ENCODE measurements around the gene RSPH1. TPM values are rescaled to one million over a fixed set of nuclear protein-coding genes. Genes with fewer than 3 reads are reported as not detected.

RSPH1 gene
- polyA plus RNA-seq, 3 donors: 11.0 to 15.9 (median 13.7) TPM

DNA sequence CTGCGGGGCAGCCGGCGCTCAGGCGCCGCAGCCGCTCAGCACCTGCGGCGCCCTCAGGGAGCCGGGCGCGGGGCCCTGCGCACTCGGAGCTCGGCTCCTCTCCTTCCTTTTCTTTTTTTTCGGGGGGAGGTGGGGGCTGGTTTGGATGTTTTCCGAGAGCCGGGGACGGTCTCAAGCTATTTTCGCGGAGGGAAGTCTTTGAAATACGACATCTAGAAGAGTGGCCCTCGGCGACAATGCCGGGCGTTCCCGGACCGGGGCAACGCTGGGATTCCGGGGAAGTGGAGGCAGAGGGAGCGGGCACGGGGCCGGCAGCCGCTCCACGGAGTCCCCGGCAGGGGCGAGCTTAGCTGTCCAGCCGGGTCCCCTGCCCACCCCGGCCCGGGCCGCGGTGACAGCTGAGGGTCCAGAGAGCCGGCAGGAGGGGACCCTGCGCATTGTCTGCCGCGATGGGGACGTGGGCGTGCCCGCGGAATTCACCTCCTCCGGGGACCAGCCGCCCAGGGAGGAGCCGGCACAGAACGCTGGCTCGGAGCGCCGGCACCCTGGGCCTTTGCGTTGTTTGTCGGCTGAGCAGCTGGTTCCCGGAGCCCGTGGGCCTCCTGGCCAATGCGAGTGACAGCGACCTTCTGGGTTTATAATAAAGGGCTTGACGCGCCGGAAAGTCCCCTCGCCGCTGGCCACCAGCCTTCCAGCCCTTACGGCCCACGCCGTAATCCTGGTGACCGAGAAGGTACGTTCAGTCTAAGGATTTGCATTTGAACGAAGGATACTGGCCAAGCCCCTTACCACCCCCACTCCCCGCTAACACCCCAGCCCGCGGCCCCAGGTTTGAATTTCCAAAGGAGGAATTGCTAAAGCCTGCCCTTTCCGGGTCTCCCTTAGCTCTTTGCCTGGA lies 18.2 kb upstream of the RSPH1 start:
- no peak for DNase-seq

DNA sequence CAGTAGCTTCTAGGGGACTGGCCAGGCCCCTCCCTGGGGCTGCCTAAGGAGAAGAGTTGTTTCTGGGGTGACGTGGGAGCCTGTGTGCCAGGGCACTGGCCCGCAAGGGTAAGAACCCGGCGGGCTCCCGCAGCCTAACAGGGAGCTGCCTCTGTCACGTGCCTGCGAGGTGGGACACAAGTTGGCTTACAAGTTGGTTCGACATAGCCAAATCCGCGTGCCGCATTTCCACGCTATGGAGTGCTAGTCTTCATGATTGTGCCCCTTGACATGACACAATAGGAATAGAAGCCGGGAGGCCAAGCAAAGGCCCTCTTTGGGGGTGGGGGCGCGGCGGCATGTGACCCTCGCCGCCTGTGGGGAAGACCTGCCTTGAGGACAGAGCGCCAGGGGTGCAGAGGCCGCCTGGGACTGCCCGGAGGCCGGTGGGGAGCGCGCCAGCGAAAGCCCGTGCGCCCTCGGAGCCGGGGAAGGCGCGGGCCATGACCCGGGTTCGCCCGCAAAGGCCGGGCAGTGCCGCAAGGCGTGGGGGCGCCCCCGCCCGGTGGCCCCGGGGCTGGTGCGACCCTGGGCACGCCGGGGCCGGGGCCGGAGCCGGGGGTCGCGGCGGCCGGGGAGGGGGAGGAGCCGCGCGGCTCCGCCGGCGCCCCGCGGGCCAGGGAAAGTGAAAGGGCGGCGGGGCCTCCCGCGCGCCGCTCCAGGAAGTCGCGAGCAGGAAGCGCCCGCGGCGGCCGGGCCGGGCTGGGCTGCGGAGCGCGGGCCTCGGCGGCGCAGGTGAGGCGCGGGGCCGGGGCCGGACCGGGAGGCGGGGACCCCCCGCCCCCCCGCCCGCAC lies 17.3 kb upstream of the RSPH1 start, which contains the start of gene SLC37A1:
Gene SLC37A1 (plus strand): TSS at position 702 of the 834 bp plus-strand sequence. CDS start 4,603 bp downstream, outside the sequence.
- DNase-seq: no peak

DNA sequence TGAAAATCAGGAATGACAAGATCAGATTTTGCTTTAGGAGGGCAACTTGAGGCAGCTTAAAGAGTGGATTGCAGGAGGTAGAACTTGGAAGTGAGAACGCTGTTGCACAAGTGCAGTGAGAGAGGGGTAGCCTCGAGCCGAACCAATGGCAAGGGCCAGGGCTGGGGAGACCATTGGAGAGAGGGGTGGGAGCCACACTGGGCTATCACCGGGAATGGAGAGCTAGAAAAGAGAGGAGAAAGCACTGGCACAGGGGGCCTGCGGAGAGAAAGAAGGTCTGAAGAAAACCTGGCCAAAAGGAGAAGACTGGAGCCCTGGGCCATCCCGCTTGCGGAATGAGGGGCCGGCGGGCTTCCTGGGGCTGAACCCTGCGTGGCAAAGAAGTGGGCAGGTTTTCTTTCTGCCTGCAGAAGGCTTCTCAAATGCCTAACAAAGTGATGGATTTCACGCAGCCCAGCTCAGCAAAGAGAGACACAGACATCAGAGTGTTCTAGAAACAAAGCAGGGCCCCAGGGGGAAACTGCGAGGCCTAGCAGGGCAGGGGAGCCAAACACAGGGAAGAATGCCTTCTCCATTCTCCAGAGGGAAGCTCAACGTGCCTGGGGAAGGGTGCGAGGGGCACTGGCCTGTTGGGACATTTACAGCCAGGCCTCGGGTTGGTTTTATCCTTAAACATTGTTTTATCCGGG lies 16.5 kb upstream of the RSPH1 start:
- DNase-seq: no peak

DNA sequence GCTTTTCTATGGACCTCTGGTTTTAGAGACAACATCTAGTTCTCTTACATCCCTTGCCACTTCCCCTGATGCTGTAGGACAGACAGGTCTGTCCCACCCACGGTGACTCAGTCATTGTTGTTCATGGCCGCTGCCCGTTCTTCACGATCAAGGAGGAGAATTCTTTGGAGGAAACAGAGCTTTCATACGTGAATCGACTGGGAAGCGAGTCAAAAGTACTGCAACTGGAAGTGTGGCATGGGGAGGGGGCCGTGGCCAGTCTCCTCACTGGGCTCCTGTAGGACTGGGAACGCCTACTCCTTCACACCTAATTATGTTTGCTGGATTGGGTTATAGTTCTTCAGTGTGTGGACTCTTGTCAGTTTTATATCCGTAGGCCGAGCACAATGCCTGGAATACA lies 13.2 kb upstream of the RSPH1 start:
- no peak for DNase-seq

DNA sequence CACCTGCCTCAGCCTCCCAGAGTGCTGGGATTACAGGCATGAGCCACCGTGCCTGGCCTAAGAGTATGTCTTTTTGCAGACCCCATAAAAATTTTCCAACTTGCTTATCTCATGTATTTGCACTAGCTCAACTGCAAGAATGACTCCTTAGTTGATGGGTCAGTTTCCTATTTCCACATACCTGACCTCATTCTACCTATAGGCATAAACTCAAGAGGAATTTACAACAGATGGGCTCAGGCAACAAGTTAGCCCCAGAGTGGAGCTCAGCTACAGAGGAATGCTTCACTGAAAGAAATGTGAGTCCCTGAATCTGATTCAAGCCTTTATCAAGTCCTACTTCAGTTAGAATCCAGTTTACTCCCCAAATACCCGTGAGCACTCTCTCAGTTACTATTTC lies 12.3 kb upstream of the RSPH1 start:
- DNase-seq: no peak

DNA sequence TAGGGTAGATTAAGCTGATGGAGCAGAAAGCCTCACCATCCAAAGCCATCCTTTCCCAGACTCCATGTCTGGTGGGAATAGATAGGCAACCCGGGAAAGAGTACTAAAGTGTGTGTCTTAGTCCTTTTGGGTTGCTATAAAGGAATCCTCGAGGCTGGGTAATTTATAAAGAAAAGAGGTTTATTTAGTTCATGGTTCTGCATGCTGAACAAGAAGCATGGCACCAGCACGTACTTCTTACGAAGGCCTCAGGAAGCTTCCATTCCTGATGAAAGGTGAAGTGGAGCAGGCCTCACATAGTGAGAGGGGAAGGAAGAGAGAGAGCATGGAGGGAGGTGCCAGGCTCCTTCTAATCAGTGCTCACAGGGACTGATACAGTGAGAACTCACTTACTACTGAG lies 11.4 kb upstream of the RSPH1 start:
- no peak for DNase-seq

DNA sequence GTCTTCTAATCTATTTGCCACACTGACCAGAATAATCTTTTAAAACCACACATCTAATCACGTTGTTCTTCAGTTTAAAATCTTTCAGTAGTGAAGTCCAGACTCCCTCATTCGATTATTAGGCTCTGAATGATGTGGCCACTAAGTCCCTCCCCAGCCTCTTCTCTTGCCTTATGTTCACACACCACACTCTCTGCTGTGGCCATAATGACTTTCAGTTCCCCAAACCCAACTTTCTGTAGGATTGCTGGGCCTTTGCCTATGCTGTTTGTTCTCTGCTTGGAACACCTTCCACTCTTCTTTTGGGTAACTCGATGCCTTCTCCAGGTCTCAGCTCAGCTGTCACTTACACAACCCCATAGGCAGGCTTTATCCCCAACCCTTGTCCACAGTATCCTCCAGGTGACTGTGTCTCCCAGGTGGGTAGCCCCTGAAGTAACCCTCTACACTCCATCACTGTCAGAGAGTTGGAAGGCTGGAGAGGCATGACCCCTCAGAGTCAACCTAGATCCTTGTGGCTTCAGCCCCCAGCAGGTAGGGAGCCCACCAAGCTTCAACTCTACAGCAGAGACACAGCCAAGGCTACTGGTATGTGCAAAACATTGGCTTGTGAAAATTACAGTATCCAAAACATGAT lies 9.2 kb upstream of the RSPH1 start:
- DNase-seq: no peak

DNA sequence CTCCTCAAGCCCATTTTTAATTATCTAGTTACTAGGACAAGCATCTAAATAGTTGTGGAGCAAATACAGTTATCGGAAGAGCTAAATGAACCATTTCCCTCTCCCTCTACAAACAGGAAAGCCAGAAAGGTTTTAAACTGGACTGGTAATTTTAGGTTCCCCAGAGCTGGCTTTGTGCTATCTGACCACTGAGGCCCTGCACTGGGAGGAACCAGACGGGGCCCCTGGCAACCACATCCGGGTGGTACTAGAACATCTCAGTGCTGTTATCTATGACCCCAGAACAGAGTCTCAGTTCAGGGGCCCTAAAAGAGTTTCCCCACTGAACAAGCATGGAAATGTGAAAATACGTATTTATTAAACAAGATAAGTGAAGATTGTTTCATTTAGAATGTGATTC lies 7.7 kb upstream of the RSPH1 start:
- no peak for DNase-seq

DNA sequence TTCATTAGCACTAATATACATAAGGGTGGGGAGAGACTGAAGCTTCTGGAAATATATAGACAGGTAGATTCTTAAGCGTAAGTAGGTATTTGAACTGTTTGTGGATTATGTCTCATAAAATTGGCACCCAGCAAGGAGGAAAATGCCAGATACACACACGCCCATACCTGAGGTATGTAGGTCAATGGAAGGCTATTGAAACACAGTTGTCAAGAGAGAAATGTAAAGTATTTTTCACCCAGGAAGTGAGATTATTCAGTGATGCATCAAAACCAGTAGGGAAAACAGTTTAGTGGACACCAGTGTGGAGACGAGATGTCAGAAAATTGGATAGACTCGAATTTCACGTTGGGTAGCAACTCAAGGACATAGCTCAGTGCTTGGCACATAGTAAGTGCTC lies 4.7 kb upstream of the RSPH1 start:
- no peak for DNase-seq

DNA sequence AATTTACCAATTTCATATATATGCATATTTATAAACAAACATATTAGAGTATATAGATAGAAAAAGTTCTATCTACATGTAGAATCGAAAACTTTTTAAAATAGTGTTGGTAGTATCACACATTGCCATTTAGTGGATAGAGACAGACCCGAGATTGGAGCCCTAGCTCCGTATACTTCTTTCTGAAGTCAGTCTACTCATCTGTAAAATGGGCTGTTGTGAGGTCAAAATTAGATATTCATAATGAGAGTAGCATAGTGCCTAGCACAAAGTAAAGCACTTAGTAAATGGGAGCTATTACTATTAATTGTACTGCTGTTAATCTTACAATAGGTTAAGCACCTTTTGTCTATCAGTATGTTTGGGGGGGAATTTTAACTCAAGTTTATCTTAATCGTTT lies 4.2 kb upstream of the RSPH1 start:
- no peak for DNase-seq

DNA sequence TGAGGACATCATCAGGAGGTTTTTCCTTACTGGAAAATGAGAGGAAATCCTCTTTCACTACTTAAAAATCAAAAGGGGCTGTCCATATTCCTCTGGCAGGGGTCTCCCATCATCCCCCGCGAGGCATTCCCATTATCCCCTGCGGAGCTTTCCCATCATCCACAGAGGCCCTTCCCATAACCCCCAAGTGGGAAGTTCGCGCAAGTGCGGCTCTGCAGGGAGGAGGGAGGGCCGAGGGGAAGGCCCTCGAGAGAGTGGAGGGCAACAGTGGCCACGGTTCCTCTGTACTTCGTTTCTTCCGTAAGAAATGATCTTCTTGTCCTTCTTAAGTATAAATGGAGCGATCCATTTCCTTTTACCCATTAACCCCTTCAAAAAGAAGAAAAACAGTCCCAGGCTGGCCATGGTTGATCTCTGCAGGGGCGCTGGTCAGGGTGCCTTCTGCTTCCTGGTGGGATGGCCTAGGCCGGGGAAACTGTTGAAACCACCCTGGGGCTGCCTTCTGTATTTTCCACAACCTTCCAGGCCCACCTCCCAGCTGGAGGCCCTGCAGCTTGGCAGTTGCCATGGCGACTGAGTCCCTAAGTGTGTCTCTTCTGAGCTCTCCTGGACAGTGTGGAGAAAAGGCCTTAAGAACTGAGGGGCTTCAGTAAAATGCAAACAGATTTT lies 3.6 kb upstream of the RSPH1 start:
- no peak for DNase-seq

DNA sequence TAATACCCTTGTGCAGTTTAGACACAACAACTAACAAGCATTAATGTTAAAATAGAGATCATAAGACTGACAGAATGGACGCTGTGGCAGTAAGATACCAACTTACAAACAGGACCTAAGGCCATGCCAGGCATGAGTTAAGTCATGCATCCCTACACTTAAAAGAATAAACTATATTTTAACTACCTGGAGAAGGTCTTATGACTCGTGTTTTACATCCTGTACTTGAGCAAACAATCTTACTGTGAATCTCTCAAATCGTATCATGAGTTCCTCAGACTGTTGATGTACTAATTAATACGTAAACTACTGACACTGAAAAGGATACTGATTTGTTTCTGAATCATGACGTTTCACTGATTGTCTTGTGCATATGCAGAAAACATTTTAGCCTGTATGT lies 2.0 kb upstream of the RSPH1 start:
- DNase-seq: no peak

DNA sequence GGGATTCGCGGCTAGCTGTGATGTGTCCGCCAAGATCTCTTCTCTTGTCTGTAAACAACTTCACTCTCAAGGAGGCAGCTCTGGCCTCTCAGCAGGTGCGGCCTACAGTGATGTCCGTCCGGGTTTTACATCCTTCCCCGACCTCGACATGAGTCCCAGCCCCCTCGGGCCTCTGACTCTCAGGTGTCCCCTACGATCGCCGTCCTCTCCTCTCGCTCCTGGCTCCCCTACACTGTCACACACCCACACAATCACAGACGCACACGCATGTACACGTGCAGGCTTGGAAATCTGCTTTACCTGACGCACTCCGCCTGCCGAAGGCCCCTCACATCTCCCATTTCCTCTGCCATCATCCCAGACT lies 797 bp upstream of the RSPH1 start:
- no peak for DNase-seq

DNA sequence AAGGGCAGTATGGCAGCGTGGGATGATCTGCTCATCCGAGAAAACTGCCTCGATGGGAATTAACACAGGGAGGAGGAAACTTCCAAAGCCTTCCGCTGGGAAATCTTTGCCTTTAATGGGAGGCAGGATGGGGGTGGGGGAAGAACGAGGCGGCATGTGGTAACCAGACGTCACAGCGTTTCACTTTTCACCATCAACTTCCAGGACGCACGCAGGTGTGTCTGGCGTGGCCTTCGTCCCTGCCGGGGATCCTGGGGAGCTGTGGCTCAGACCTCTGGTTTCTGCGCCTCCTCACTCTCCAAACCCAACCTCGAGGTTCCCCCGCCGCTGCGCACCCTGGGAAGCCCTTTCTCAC lies 282 bp downstream of the RSPH1 start:
- DNase-seq: no peak

DNA sequence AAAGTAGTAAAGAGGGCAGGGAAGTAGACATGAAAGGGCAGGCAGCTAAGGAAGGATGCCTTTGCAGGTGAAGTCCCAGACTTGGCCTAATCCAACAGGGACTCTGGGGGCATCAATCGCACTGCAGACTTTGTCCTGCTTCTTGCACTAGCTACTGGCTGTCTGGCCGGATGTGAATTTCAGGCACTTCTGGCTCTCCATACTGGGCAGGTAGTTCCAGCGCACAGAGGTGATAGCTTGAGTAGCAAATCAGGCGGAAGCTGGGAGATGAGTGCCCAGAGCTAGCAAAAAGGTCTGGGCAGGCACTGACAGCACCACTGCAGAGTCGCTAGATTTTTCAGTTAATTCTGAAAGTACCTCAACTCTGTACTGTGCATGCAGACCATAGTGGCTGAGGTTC lies 997 bp downstream of the RSPH1 start:
- DNase-seq: no peak

DNA sequence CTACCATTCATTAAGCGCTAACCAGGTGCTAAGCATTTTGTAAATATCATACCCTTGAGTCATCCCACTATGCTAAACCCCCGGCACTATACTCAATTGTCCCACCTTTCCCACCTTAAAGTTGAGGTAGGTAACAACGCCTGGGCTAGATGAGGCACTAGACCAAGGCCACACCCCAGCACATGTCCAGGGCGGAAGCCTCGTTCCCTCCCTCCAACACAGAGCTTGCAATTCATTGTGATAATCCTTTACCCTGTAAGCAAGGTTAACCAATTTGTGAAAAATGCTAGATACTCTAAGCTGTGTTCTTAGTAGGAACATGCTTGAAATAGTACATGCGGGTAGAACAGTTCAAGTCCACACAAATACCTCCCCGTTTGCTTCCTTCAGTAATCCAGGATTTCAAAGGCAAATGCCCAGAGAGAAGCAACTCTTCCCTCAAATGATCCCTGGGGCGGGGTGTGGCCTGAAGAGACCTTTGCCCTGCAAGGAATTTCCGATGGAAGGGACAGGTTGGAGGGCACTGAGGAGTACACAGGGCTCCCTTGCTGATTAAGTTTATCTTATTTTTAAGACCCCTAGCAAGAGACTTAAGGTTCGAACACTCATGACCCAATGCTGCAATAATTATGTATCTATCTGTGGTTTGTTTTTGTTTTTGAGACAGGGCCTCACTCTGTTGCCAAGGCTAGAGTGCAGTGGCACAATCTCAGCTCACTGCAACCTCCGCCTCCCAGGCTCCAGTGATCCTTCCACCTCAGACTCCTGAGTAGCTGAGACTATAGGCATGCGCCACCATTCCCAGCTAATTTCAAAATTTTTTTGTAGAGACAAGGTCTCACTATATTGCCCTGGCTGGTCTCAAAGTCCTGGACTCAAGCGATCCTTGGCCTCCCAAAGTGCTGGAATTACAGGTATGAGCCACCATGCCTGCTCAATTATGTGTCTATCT lies 2.6 kb downstream of the RSPH1 start:
- no peak for DNase-seq

DNA sequence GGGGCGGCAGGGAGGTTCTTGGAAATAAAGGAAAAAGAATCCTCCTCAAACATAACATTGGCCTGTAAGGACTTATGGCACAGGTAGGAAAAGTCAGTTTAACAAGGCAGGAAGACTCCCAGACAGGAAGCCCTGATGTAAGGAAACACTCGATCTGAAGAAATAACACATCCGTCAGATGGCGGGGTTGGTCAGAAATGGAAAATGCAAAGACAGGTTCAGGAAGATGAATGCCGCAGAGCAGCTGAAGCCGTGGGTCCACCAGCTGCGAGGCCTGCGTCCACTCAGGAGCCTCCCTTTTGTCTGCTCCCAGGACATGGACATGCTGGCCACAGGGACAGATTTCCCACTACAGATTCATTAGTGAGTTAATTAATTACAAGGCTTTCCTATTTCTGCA lies 3.8 kb downstream of the RSPH1 start:
- DNase-seq: no peak

DNA sequence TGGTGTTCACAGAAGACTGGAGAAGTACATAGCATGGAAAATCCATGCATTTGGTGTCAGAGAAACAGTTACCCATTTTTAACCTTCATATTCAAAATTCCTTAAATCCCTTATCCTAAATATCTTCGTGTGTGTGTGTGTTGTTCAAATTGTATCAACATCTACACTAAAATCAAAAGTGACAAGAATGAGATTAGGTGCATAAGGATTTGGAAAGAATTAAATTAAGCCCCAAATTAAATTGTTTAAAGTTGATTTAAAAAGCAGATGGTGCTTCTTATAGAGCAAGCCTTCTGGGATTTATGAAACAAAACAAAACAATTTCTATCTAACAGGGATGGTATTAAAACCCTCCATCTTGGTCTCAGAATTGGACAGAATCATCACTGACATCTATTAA lies 4.7 kb downstream of the RSPH1 start:
- DNase-seq: no peak

DNA sequence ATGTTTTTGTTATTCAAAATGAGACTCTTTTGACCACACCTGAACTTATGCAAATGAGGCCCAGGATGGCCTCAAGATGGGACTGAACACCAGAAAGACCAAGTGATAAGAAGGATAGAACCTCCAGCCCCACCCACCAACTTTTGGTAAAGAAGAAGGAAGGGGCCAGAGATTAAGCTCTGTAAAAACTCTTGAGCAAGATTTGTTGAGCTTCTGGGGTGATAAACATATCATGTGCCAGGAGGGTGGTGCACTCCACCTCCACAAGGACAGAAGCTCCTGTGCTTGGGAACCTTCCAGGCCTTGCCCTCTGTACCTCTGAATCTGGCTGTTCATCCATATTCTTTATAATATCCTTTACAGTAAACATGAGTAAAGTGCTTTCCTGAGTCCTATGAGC lies 5.3 kb downstream of the RSPH1 start:
- no peak for DNase-seq

DNA sequence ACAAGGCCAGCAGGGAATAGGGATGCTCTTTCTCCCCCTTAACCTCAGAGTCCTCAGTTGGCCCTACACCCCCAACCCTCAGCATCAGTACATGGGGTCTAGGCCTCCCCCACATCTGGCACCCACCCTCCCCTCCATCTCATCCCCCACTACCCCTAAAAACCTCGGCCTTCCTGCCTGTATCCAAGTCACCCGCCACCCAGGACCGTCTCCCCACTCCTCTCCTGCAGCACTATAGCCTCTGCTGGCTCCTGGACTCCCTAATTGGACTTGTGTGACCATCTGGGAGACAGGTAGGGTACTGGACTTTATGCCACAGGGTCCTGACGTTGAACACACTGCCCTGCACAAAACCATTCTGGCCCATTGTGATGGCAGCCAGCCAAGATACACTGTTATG lies 6.0 kb downstream of the RSPH1 start:
- DNase-seq: no peak

Measured in renal pelvis (tissue), 4 donors.